ENCODE results near the gene STAT5B.

Gene STAT5B

DNA sequence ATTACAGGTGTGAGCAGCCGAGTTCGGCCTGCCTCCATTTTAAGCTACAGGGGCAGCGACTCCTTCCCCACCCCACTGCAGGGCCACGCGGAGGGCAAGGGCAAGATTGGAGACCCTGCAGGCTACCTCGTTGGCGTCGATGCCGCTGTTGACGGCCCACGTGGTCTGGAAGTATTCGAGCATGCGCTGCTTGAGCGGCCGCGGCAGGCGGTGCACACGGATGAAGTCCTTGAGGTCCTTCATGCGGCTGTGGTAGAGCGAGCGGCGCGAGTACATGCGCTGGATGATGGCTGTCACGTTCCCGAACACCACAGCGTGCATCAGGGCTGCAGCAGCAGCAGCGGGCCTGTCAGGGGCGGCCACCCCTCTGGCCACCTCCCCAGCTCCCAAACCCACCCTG is 106.8 kb downstream of the STAT5B start:
- no peak for DNase-seq

DNA sequence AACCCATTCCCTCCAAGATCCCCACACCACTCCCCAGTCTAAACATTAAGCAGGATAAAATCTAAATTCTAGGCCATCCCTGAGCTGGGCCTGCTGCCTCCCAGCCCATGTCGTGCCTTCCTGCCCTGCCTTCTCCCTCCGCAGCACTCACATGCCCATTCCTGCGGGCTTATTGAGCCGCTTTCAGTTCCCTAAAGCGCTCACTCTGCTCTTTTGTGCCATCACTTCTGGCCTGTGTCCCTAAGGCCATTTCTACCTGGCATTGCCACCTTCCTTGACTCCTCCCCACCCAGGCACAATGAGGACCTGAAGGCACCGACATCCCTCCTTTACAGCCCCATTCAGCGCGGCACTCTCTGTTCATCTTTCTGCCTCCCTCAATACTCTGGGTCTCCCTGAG is 108.4 kb downstream of the STAT5B start:
- no peak for DNase-seq

DNA sequence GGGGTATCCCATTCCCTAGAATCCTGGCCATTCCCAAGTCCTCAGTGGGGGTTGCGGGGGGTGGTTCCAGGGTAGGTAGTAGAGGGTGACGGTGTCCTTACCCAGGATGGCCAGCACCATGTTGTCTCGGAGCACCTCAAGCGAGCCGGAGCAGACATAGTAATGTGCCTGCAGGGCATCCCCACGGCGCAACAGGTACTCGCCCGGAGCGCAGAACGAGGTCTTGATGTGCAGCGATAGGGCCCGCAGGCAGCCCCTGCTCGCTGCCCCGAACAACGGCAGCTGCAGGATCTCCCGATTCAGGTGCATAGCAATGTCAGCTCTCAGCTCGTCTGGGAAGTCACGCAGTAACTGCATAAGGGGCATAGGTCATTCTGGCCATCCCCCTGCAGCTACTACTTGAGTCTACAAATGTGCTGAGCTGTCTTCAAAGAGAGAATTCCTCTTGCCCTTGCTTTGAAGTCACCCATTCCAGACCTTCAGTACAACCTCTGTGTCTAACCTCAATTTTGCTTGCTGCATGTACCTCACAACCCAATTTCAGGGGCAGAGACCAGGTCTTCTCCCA is 109.9 kb downstream of the STAT5B start:
- no peak for DNase-seq

DNA sequence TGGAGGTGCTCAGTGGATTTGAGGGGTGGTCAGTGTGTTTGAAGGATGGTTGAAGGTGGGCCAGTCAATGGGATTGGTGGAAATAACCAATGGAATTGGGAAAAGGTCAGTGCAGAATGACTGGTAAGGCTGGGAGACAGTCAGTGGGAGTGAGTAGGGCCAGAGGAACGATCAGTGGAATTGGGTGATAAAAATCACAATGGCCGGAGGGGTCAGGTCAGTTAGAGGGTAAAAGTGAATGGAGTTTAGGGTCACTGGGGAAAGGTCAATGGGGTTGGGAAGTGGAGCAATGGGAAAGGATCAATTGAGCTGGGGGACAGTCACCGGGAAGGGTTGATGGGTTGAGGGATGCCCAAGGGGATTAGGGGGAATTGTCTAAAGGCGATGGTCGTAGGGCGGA is 110.4 kb downstream of the STAT5B start:
- DNase-seq: no peak

DNA sequence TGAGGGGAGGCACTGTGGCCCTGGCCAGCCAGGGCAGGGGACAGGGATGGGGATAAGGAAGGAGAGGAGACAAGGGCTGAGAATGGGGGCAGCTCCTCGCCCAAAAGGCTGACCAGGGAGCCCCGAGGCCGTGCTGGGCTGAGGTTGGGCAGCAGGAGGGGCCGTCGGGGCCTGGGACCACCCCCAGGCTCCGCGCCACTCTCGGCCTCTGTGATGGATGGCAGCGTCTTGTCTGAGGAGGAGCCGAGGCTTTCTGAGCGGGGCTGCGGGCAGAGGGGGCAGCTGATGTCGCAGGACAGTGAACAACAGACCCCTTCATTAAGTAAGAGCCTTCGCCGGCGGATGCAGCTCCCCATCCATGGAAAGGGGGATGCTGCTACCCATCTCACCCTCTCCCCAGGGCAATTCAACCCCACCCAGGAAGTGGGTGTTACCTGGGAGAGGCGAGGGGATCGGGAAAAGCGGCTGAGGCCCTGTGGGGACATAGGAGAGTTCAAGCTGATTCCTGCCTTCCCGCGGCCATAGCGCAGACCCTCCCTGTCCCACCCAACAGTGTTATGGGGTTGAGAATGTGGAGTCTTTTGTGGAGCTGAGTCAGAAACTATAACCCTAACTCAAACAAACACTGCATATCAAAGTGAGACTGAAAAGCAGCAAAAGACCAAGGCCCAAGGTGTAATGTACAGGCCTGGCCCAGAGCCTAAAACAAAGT is 112.3 kb downstream of the STAT5B start:
- no peak for DNase-seq

DNA sequence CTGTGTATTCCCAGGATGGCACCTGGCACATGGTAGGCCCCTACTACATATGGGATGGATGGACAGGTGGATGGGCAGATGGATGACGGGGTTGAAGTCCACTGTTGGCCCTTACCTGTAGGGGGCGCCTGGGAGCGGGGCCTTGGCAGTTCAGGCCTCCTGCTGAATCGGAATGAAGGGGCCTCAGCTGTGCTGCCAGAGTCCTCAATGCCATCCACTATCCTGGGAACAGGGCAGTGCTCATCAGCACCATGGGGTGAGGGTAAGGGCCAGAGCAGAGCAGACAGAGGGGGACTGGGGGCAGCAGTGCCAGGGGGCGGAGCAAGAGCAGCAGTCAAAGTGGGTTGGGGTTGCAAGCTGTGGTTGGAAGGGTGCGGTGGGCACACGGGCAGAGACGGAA is 113.1 kb downstream of the STAT5B start:
- peak; percentile 4 for DNase-seq

DNA sequence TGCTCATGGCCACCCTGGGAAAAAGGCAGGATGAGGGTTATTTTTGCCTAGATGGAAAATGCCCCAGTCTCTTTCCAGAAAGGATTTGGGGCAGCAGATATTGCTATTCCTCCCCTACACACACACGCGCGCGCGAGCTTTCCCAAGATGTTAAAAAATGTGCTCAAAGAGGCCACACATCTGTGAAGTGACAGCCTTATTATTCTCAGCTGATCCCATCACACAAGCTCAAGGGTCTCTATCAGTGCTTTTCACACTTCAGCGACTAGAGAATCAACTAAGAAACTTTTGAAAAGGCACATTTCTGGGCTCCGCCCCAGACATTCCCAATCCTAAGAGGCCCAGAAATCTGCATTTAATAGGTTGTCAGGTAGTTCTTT is 115.7 kb downstream of the STAT5B start:
- DNase-seq: no peak

DNA sequence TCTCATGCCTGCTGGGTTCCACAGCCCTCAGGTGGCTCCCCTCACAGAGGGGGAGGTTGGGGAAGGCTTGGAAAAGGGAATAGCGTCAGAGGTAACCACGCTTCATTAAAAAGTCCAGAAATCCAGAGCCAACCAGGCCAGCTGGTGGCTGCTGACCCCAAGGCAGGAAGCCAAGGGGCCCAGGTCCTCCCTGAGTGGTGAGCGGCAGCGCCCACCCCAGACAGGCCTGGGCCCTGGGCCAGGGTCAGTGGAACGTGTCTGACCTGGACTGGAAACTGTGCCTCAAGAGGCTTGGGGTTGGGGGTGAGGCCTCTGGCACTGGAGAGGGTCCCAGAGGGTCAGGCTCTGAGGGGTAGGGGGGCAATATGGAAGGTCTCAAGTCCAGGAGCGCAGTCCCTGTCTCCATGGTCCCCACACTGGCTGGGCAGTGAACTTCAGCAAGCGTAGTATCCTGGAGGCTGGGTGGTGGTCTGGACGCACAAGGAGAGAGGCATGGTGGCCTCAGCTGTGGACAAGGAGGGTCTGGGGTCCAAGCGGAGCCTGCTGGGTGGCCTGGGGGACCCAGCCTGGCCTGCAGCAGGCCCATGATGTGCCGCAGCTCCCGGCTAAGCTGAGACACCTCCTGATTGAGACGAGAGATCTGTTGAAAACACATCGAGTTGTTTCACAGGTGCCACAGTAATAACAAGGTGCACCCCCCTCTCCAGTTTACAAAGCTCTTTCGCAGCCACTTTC is 116.2 kb downstream of the STAT5B start:
- no peak for DNase-seq

DNA sequence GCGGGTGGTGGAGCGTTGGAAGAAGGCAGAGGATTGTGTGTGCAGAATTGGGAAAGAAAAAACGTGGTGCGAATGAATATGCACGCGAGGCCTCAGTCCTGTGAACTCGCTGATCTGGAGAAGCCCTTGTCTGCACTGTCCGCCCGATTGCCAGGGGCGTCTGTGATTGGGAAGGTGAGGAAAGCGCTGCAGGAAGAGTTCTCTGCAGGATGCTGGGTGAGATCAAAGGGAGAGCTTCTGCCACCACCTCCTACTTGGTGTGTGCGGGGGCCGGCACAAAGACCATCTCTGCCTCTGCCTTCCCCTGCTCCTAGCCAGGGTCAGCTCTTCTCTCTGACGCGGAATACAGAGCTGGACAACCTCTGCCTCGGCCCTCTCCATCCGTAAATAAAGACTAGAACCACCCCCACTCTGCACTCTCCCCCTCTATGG is 120.6 kb downstream of the STAT5B start:
- DNase-seq: no peak

DNA sequence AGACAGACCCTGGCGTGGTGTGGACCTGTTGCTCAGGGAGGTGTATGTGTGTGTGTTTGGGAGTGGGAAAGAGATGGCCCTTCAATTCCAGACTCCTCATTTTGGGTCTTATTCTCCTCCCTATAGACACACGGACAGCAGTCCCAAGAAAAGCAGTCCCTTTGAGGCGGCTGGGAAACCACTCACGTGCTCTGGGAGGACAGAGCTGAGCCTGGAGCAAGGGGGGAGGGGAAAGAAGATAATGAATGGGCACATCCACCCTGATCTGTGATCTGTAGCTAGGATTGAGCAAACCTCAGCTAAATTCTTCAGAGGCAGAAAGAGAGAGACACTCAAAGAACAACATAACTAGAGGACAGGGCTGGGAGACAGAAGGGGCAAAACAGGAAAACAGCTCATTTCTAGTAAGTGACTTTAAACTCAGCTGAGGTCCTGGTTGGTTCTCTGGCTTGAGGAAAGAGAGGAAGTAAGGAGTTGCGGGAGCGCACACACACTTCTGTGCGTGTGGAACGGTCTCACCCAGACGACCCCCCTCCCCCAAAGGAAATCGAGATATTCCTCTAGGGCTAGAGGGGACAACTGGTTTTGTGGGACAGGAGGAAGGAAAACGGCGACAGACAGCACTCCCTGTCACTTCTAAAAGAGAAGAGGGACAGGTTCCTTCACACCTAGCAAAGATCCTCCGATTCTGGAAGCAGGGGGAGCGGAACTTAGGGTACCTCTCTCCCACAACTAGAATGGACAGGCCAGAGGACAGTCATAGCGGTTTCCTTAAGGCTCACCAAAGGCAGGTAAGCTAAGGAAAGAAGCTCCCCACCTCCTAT is 122.1 kb downstream of the STAT5B start:
- DNase-seq: no peak
